DND-41 (cell line): ENCODE data around the gene FGD6.

ENCODE experiments used
- ATAC-seq: fragments of 200-7000 bp; cut with Tn5 transposase; 3 replicates; pipeline ENCODE4 v1.9.1; 2021; ENCODE audit warnings: low read depth; ENCODE audit not compliant: insufficient read depth
- DNase-seq: peaks from one replicate; pipeline ENCODE4 v3.0.0-alpha.2; 2020
- H2AFZ ChIP-seq: 2 replicates; pipeline ENCODE4 v1.6.0; 2012; ENCODE audit warnings: low read depth, low read length
- H3K27ac ChIP-seq: 2 replicates; pipeline ENCODE4 v1.5.1; 2012; ENCODE audit warnings: low read length, inconsistent platforms
- H3K27me3 ChIP-seq: fragments of 200-600 bp; sonication (generic); 2 replicates; pipeline ENCODE4 v1.6.0; 2012; ENCODE audit warnings: low read length, mild to moderate bottlenecking, inconsistent platforms; ENCODE audit not compliant: insufficient read depth, poor library complexity
- H3K36me3 ChIP-seq: 2 replicates; pipeline ENCODE4 v1.5.1; 2012; ENCODE audit warnings: low read length, inconsistent platforms; ENCODE audit not compliant: insufficient read depth
- H3K4me1 ChIP-seq: 2 replicates; pipeline ENCODE4 v1.5.1; 2012; ENCODE audit warnings: mild to moderate bottlenecking, low read length; ENCODE audit not compliant: insufficient read depth
- H3K4me2 ChIP-seq: 2 replicates; pipeline ENCODE4 v1.6.0; 2012; ENCODE audit warnings: mild to moderate bottlenecking, moderate library complexity, low read length, inconsistent platforms; ENCODE audit not compliant: insufficient read depth
- H3K4me3 ChIP-seq, 2 experiments: fragments of 200-600 bp in 1 of 2; shearing (Covaris generic) in 1 of 2; 2 replicates each; pipeline ENCODE4 v1.5.1; 2012 to 2016; ENCODE audit warnings: inconsistent platforms in 2 of 2, low read length in 2 of 2, mild to moderate bottlenecking in 2 of 2, low read depth in 1 of 2, moderate library complexity in 1 of 2
- H3K79me2 ChIP-seq: 2 replicates; pipeline ENCODE4 v1.6.0; 2012; ENCODE audit warnings: low read length, inconsistent platforms; ENCODE audit not compliant: insufficient read depth
- H3K9ac ChIP-seq: 2 replicates; pipeline ENCODE4 v1.6.0; 2012; ENCODE audit warnings: low read depth, mild to moderate bottlenecking, inconsistent platforms, low read length, moderate library complexity
- H3K9me3 ChIP-seq: 2 replicates; pipeline ENCODE4 v1.5.1; 2012; ENCODE audit warnings: low read length, moderate library complexity, mild to moderate bottlenecking, inconsistent platforms; ENCODE audit not compliant: insufficient read depth, severe bottlenecking
- H4K20me1 ChIP-seq: 2 replicates; pipeline ENCODE4 v1.6.0; 2012; ENCODE audit warnings: low read length; ENCODE audit not compliant: insufficient read depth
- CTCF ChIP-seq: IDR thresholded peaks from 2 replicates; pipeline ENCODE4 v1.5.1; 2012; ENCODE audit warnings: borderline replicate concordance, low read length, moderate library complexity, mild to moderate bottlenecking; ENCODE audit not compliant: poor library complexity, severe bottlenecking; ENCODE audit errors: extremely low read depth
- EZH2 ChIP-seq: IDR thresholded peaks from 3 replicates; pipeline ENCODE4 v1.6.1; 2012; ENCODE audit warnings: borderline replicate concordance, low read depth, mild to moderate bottlenecking, moderate library complexity, low read length, inconsistent platforms; ENCODE audit not compliant: severe bottlenecking

The FGD6 gene

GRCh38 chr12:95130096-95130495, 87.2 kb downstream of the FGD6 start:
- Histone ChIP-seq H4K20me1 (no peaks in the 10 kb centered on the region), H3K36me3 (no peaks in the 10 kb centered on the region), H3K9ac (no peak overlapping the region), H3K79me2 (no peaks in the 10 kb centered on the region), H3K4me3 (no peak overlapping the region), H3K4me1 (no peaks in the 10 kb centered on the region), H3K27ac (no peak overlapping the region), H3K9me3 (no peaks in the 10 kb centered on the region), H3K4me2 (no peak overlapping the region), H3K27me3 (no peaks in the 10 kb centered on the region), H2AFZ (no peak overlapping the region)
- no peak for ATAC-seq
- TF ChIP-seq EZH2: no peak
- no peak for DNase-seq

GRCh38 chr12:95129115-95129514, 88.2 kb downstream of the FGD6 start:
- Histone ChIP-seq H2AFZ (no peak overlapping the region), H3K9me3 (no peaks in the 10 kb centered on the region), H4K20me1 (no peaks in the 10 kb centered on the region), H3K9ac (no peak overlapping the region), H3K4me1 (no peaks in the 10 kb centered on the region), H3K36me3 (no peaks in the 10 kb centered on the region), H3K4me3 (no peak overlapping the region), H3K27ac (no peak overlapping the region), H3K4me2 (no peak overlapping the region), H3K27me3 (no peaks in the 10 kb centered on the region), H3K79me2 (no peaks in the 10 kb centered on the region)
- TF ChIP-seq EZH2 (no peak), CTCF (no peak)
- ATAC-seq: no peak
- DNase-seq: no peak

- no peak for DNase-seq
- Histone ChIP-seq H3K9me3 (no peaks in the 10 kb centered on the region), H3K9ac (no peak overlapping the region), H4K20me1 (no peaks in the 10 kb centered on the region), H3K27me3 (no peaks in the 10 kb centered on the region), H3K4me2 (no peak overlapping the region), H3K27ac (no peak overlapping the region), H2AFZ (no peak overlapping the region), H3K36me3 (no peaks in the 10 kb centered on the region), H3K4me1 (no peaks in the 10 kb centered on the region), H3K79me2 (no peaks in the 10 kb centered on the region), H3K4me3 (no peak overlapping the region)
- ATAC-seq: no peak
- TF ChIP-seq EZH2 (no peak), CTCF (no peak)
These were observed 90.5 kb downstream of the FGD6 start for GRCh38 chr12:95126736-95127135.

- H3K9ac ChIP-seq: no peak overlapping the region
- H3K27me3 ChIP-seq: no peaks in the 10 kb centered on the region
- H3K9me3 ChIP-seq: no peaks in the 10 kb centered on the region
- ATAC-seq (no peak), DNase-seq (no peak)
- no peaks in the 10 kb centered on the region for H4K20me1 ChIP-seq
- H3K27ac ChIP-seq: no peak overlapping the region
- H3K36me3 ChIP-seq: no peaks in the 10 kb centered on the region
- no peaks in the 10 kb centered on the region for H3K79me2 ChIP-seq
- H3K4me2 ChIP-seq: no peak overlapping the region
- no peak for TF ChIP-seq EZH2
- no peak for TF ChIP-seq CTCF
- no peak overlapping the region for H2AFZ ChIP-seq
- no peak overlapping the region for H3K4me3 ChIP-seq
- H3K4me1 ChIP-seq: no peaks in the 10 kb centered on the region
These were observed 91.2 kb downstream of the FGD6 start for GRCh38 chr12:95126076-95126475.
